Measurements from ENCODE around the gene DBP. TPM values are rescaled to one million over a fixed set of nuclear protein-coding genes. Genes with fewer than 3 reads are reported as not detected.

DBP gene
- total and polyA plus RNA-seq, 2 of the 13 experiments (the other 11 are each of a cell fraction or from before 2014, with no cell fraction given), result 1.7 to 5.8 TPM

GRCh38 chr19:48634424-48635262 lies 2.5 kb downstream of the DBP start (continued):
- peak; percentile 91 for TF ChIP-seq PRDM10 (CRISPR knock-in tag; IDR thresholded peaks at IDR 0.05; ENCODE audit: low read depth)
- no peak for TF ChIP-seq KIAA2018 (CRISPR knock-in tag; IDR thresholded peaks at IDR 0.05; ENCODE audit: borderline replicate concordance)
- TF ChIP-seq NR2C2 (CRISPR knock-in tag; IDR thresholded peaks at IDR 0.05; ENCODE audit: borderline replicate concordance), result peak; percentile 64
- no peak for TF ChIP-seq MIER2 (CRISPR knock-in tag; IDR thresholded peaks at IDR 0.05)
- 0 out of 2 replicates have a peak, but pooled peaks have one; percentile 68 for TF ChIP-seq ZNF253 (CRISPR knock-in tag; IDR thresholded peaks at IDR 0.05; ENCODE audit: borderline replicate concordance)
- peak; percentile 55 for TF ChIP-seq YY1 (IDR thresholded peaks at IDR 0.05; ENCODE audit: insufficient read depth, insufficient replicate concordance, low read depth, low read length)
- TF ChIP-seq PAF1 (CRISPR knock-in tag; IDR thresholded peaks at IDR 0.05), result no peak
- TF ChIP-seq ZNF230 (CRISPR knock-in tag; IDR thresholded peaks at IDR 0.05), result no peak
- TF ChIP-seq RCOR2 (CRISPR knock-in tag; IDR thresholded peaks at IDR 0.05), result no peak
- TF ChIP-seq HIVEP1 (CRISPR knock-in tag; IDR thresholded peaks at IDR 0.05), result no peak
- no peak for TF ChIP-seq HNF1A (IDR thresholded peaks at IDR 0.05; ENCODE audit: low read depth)
- peak; percentile 59; the same call in 1 of the 2 replicates for TF ChIP-seq HNF1A (CRISPR knock-in tag; IDR thresholded peaks at IDR 0.05; ENCODE audit: borderline replicate concordance)

All from HepG2 (cell line).